Smooth muscle cell (in vitro differentiated cells): ENCODE measurements around the gene SLC1A7. TPM values are rescaled to one million over a fixed set of nuclear protein-coding genes. Genes with fewer than 3 reads are reported as not detected.

Experiments used
- DNase-seq: peaks from one replicate; lab custom pipeline; 2025; ENCODE audit not compliant: unreplicated experiment; lab: John Stamatoyannopoulos, UW
- H2AFZ ChIP-seq: fragments of 200-600 bp; sonication (generic); 2 replicates; pipeline ENCODE4 v1.6.0; 2016; ENCODE audit warnings: antibody characterized with exemption, low read depth, mild to moderate bottlenecking
- H3F3A ChIP-seq: fragments of 200-600 bp; sonication (generic); 2 replicates; pipeline ENCODE4 v1.6.0; 2017; ENCODE audit warnings: antibody characterized with exemption, low read depth
- H3K27ac ChIP-seq: fragments of 200-600 bp; sonication (generic); 2 replicates; pipeline ENCODE4 v1.5.1; 2016; ENCODE audit warnings: low read depth, mild to moderate bottlenecking
- H3K27me3 ChIP-seq: fragments of 200-600 bp; sonication (generic); 2 replicates; pipeline ENCODE4 v1.6.1; 2016; ENCODE audit warnings: low read depth, mild to moderate bottlenecking
- H3K36me3 ChIP-seq: fragments of 200-600 bp; sonication (generic); 2 replicates; pipeline ENCODE4 v1.5.1; 2016; ENCODE audit warnings: low read depth
- H3K4me1 ChIP-seq: fragments of 200-600 bp; sonication (generic); 2 replicates; pipeline ENCODE4 v1.5.1; 2016; ENCODE audit warnings: low read depth
- H3K4me2 ChIP-seq: fragments of 200-600 bp; sonication (generic); 2 replicates; pipeline ENCODE4 v1.6.0; 2016; ENCODE audit warnings: mild to moderate bottlenecking
- H3K4me3 ChIP-seq: fragments of 200-600 bp; sonication (generic); 2 replicates; pipeline ENCODE4 v1.5.1; 2016; ENCODE audit warnings: mild to moderate bottlenecking
- H3K79me2 ChIP-seq: fragments of 200-600 bp; sonication (generic); 2 replicates; pipeline ENCODE4 v1.6.0; 2016; ENCODE audit warnings: low read depth, mild to moderate bottlenecking
- H3K9ac ChIP-seq: fragments of 200-600 bp; sonication (generic); 2 replicates; pipeline ENCODE4 v1.6.0; 2016; ENCODE audit warnings: low read depth
- H3K9me3 ChIP-seq: fragments of 200-600 bp; sonication (generic); replicated peaks from 2 replicates; pipeline ENCODE4 v1.5.1; 2016; ENCODE audit warnings: low read depth
- H4K20me1 ChIP-seq: fragments of 200-600 bp; sonication (generic); 2 replicates; pipeline ENCODE4 v1.6.0; 2016; ENCODE audit warnings: low read depth
- WGBS: methylation state at CpG from one replicate; pipeline ENCODE4 v1.1.7; 2016; ENCODE audit warnings: low lambda C conversion rate; 5-methylcytosine and 5-hydroxymethylcytosine counted together
- polyA plus RNA-seq: library from polyadenylated mRNA; unstranded; fragments of >200 nt; fragmentation: Nextera tagmentation; extraction: Ambion mirVana; gene quantifications from 2 replicates; pipeline ENCODE4 v1.2.1, GENCODE V29; 2016
- total RNA-seq: library from RNA; depleted of rRNA; stranded (reverse); fragments of >200 nt; gene quantifications from 2 replicates; pipeline ENCODE4 v1.2.3, GENCODE V29; 2014
- TF ChIP-seq, protein P1 (sequence below): fragments of 200-600 bp; sonication (generic); IDR thresholded peaks from 2 replicates; pipeline ENCODE4 v1.5.1; 2017; ENCODE audit warnings: borderline replicate concordance, mild to moderate bottlenecking, antibody characterized with exemption; ENCODE audit not compliant: insufficient read depth, poor library complexity, severe bottlenecking

SLC1A7 gene
- total and polyA plus RNA-seq, 2 experiments from 2014 or later = 0.05 TPM; not detected in 1

DNA sequence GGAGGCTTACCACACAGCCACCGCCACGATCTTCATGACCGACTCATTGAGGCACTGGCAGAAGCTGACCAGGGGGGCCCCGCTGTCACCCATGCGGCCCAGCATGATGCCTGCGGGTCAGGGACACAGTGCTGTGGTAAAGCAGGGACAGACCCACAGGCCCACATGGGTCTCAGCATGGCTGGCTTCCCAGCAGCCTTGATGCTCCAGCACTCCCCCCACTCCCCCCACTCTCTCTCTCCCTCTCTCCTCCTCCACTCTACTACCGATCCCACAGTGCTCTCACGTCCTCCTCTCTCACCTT, 49.0 kb downstream of the SLC1A7 start:
- 93% methylated on average over 8 of the region's 8 CpGs for WGBS
- TF ChIP-seq, protein P1, sequence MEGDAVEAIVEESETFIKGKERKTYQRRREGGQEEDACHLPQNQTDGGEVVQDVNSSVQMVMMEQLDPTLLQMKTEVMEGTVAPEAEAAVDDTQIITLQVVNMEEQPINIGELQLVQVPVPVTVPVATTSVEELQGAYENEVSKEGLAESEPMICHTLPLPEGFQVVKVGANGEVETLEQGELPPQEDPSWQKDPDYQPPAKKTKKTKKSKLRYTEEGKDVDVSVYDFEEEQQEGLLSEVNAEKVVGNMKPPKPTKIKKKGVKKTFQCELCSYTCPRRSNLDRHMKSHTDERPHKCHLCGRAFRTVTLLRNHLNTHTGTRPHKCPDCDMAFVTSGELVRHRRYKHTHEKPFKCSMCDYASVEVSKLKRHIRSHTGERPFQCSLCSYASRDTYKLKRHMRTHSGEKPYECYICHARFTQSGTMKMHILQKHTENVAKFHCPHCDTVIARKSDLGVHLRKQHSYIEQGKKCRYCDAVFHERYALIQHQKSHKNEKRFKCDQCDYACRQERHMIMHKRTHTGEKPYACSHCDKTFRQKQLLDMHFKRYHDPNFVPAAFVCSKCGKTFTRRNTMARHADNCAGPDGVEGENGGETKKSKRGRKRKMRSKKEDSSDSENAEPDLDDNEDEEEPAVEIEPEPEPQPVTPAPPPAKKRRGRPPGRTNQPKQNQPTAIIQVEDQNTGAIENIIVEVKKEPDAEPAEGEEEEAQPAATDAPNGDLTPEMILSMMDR = no peak
- Histone ChIP-seq H3K79me2 (no peaks in the 10 kb centered on the region), H2AFZ (no peak overlapping the region), H3K4me3 (no peak overlapping the region), H3K4me2 (no peak overlapping the region), H3K9me3 (no peaks in the 10 kb centered on the region), H3K36me3 (no peaks in the 10 kb centered on the region), H3K27ac (no peak overlapping the region), H3K27me3 (no peaks in the 10 kb centered on the region), H3K4me1 (no peaks in the 10 kb centered on the region), H3F3A (no peaks in the 10 kb centered on the region), H3K9ac (no peak overlapping the region), H4K20me1 (no peaks in the 10 kb centered on the region)
- no peak for DNase-seq

DNA sequence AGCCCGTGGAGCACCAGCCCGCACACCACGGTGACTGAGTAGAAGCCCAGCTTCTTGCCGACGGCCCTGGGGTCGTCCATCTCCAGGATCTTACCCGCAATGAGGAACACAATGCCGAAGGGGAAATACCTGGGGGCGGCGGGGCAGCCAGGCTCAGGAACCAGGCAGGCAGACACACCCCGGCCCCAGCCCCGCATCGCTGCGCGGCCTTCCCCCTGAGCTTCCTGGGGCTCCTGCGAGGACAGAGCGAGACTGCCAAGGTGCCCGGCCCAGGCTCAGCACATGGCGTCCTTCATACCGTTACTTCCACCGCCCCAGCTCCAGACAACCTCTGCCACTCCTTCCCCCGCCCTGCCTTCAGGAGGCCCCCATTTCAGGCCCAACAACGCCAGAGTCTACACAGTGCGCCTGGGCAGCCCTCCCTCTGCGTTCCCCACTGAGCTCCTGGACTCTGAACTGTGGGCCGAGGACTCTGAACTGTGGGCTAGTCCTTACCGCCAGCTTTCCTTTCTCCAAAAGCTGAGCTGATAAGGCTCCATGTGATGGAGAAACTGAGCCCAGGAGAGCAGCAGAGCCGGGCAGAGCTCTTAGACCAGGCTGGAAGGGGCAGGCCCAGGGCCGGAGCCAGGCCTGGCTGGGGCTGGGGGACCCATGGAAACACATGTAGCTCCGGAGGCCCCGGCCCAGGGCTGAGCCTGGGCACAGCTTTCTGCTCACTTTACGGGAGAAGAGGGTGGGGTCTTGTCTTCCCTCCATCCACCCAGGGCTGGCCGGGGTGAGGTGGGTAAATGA, 49.6 kb downstream of the SLC1A7 start:
- Histone ChIP-seq H3K79me2 (no peaks in the 10 kb centered on the region), H3K4me1 (no peaks in the 10 kb centered on the region), H3K4me3 (no peak overlapping the region), H3K36me3 (no peaks in the 10 kb centered on the region), H3K27me3 (no peaks in the 10 kb centered on the region), H3K9ac (no peak overlapping the region), H4K20me1 (no peaks in the 10 kb centered on the region), H3K9me3 (no peaks in the 10 kb centered on the region), H2AFZ (no peak overlapping the region), H3F3A (no peaks in the 10 kb centered on the region), H3K4me2 (no peak overlapping the region), H3K27ac (no peak overlapping the region)
- TF ChIP-seq, protein P1 = no peak
- WGBS = 95% methylated on average over 33 of the region's 33 CpGs
- DNase-seq = no peak

DNA sequence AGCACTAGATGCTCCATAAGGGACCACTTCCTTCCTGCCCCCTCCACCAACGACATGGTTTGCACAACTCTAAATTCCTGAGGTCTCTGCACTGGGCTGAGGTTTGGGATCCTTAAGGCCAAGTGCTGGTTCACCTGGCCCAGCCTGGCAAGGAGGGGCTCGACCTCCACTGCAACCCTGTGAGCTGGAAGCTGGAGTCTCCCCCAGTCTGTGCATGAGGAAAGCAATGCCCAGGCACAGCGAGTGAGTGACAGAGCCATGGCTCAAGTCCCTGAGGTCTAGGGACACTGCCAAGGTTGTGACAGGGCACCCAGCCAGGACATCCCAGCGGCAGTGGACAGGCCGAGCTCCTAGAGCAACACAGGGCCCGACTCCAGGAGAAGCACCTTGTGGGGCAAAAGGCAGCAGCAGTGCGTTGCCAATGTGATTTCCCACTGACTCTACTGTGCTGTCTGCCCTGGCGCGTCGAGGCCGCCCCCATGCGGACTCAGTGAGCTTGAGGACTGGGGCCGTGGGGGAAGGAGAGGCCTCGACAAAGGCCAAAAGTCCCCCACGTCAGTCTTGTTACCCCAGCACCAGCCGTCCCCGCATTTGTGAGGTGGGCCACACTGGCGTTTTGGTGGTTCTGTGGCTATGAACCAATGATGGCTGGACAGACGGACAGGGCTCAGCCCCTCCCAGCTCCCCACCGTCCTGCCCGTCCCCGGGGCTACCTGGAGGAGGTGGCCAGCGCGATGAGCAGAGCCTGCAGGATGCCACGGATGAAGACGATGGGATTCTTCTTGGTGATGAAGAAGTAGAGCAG, 50.4 kb downstream of the SLC1A7 start:
- WGBS = 93% methylated on average over 26 of the region's 26 CpGs
- Histone ChIP-seq H3K4me1 (no peaks in the 10 kb centered on the region), H3K4me2 (no peak overlapping the region), H2AFZ (no peak overlapping the region), H3K27me3 (no peaks in the 10 kb centered on the region), H3K27ac (no peak overlapping the region), H3K36me3 (no peaks in the 10 kb centered on the region), H4K20me1 (no peaks in the 10 kb centered on the region), H3K4me3 (no peak overlapping the region), H3K79me2 (no peaks in the 10 kb centered on the region), H3K9ac (no peak overlapping the region), H3F3A (no peaks in the 10 kb centered on the region), H3K9me3 (no peaks in the 10 kb centered on the region)
- DNase-seq = no peak
- TF ChIP-seq, protein P1 = no peak
